ENCODE results near the gene OSGEP. TPM values are rescaled to one million over a fixed set of nuclear protein-coding genes. Genes with fewer than 3 reads are reported as not detected.

The OSGEP gene
- total RNA-seq, 4 donors from 2014 or later = 22.3 to 41.6 (median 26.6) TPM

- Histone ChIP-seq H3K27ac (no peak overlapping the region), H3K4me3 (no peak overlapping the region), H3K36me3 (no peaks in the 10 kb centered on the region), H3K4me1 (peaks cover 0 to 21% (median 0%) of the 10 kb centered on the region in 3 donors), H3K27me3 (no peaks in the 10 kb centered on the region), H3K9me3 (no peaks in the 10 kb centered on the region)
- TF ChIP-seq, protein P1, sequence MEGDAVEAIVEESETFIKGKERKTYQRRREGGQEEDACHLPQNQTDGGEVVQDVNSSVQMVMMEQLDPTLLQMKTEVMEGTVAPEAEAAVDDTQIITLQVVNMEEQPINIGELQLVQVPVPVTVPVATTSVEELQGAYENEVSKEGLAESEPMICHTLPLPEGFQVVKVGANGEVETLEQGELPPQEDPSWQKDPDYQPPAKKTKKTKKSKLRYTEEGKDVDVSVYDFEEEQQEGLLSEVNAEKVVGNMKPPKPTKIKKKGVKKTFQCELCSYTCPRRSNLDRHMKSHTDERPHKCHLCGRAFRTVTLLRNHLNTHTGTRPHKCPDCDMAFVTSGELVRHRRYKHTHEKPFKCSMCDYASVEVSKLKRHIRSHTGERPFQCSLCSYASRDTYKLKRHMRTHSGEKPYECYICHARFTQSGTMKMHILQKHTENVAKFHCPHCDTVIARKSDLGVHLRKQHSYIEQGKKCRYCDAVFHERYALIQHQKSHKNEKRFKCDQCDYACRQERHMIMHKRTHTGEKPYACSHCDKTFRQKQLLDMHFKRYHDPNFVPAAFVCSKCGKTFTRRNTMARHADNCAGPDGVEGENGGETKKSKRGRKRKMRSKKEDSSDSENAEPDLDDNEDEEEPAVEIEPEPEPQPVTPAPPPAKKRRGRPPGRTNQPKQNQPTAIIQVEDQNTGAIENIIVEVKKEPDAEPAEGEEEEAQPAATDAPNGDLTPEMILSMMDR (IDR thresholded peaks at IDR 0.05) = no peak
- no peak for TF ChIP-seq POLR2A (IDR thresholded peaks at IDR 0.05)
- no peak for DNase-seq
- 20% methylated on average over 1 of the region's 5 CpGs; no CpG with 5 or more reads in 1 of the 2 donors for WGBS, 2 donors
- intact Hi-C loops (cut with DNase I) = no loop called here
Observed at GRCh38 chr14:20428802-20429201, 25.8 kb downstream of the OSGEP start.

GRCh38 chr14:20428010-20428365, 26.6 kb downstream of the OSGEP start:
- Histone ChIP-seq H3K4me3 (no peak overlapping the region), H3K9me3 (no peaks in the 10 kb centered on the region), H3K27me3 (no peaks in the 10 kb centered on the region), H3K36me3 (no peaks in the 10 kb centered on the region), H3K27ac (peak overlapping the region in 1 of 4 donors; percentile 17), H3K4me1 (peaks cover 0 to 21% (median 0%) of the 10 kb centered on the region in 3 donors)
- intact Hi-C loops (cut with DNase I) = no loop called here
- no peak for TF ChIP-seq POLR2A (IDR thresholded peaks at IDR 0.05)
- TF ChIP-seq, protein P1 (IDR thresholded peaks at IDR 0.05) = no peak
- WGBS, 2 donors = 67 to 68% methylated on average over 5 of the region's 5 CpGs
- no peak for DNase-seq

GRCh38 chr14:20427231-20428009, 27.2 kb downstream of the OSGEP start:
- intact Hi-C loops (cut with DNase I) = no loop called here

GRCh38 chr14:20424851-20425250, 29.8 kb downstream of the OSGEP start:
- Histone ChIP-seq H3K36me3 (no peaks in the 10 kb centered on the region), H3K4me1 (peaks cover 0 to 14% (median 0%) of the 10 kb centered on the region in 3 donors), H3K9me3 (no peaks in the 10 kb centered on the region), H3K27me3 (no peaks in the 10 kb centered on the region), H3K27ac (no peak overlapping the region), H3K4me3 (no peak overlapping the region)
- intact Hi-C loops (cut with DNase I) = no loop called here
- TF ChIP-seq, protein P1 (IDR thresholded peaks at IDR 0.05) = no peak
- TF ChIP-seq POLR2A (IDR thresholded peaks at IDR 0.05) = no peak
- 19 to 31% methylated on average over 2 of the region's 2 CpGs for WGBS, 2 donors
- no peak for DNase-seq

More at GRCh38 chr14:20427231-20428009, 27.2 kb downstream of the OSGEP start:
- no peaks in the 10 kb centered on the region for H3K27me3 ChIP-seq
- peak overlapping the region in 2 of 4 donors; percentile 29 to 56 for H3K27ac ChIP-seq
- H3K36me3 ChIP-seq = no peaks in the 10 kb centered on the region
- no peak overlapping the region for H3K4me3 ChIP-seq
- 38 to 61% methylated on average over 5 of the region's 5 CpGs for WGBS, 2 donors
- TF ChIP-seq POLR2A (IDR thresholded peaks at IDR 0.05) = no peak
- TF ChIP-seq, protein P1 (IDR thresholded peaks at IDR 0.05) = no peak
- H3K4me1 ChIP-seq = peaks cover 0 to 21% (median 0%) of the 10 kb centered on the region in 3 donors
- DNase-seq = no peak
- no peaks in the 10 kb centered on the region for H3K9me3 ChIP-seq

DNA sequence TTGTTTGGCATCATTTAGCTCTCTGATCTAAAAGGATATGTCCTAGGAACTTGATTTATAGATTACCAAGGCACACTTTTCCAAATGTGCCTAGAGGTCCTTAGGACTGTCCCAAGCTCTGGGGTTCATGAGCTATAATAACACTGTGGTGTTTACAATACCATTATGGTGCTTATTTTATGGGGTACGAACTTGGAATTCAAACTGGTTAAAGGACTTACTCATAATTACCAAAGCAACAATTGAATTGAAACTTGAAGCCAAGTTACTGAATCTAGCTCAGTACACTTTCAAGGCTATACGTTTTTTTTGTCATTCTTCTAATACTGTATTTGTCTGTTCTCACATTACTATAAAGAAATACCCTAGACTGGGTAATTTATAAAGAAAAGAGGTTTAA, 31.7 kb downstream of the OSGEP start:
- no peak for DNase-seq
- Histone ChIP-seq H3K36me3 (no peaks in the 10 kb centered on the region), H3K27me3 (no peaks in the 10 kb centered on the region), H3K9me3 (no peaks in the 10 kb centered on the region), H3K4me1 (peaks cover 0 to 6% (median 0%) of the 10 kb centered on the region in 3 donors), H3K27ac (no peak overlapping the region), H3K4me3 (no peak overlapping the region)
- intact Hi-C loops (cut with DNase I) = no loop called here
- TF ChIP-seq POLR2A (IDR thresholded peaks at IDR 0.05) = no peak
- TF ChIP-seq, protein P1 (IDR thresholded peaks at IDR 0.05) = no peak
- WGBS, 2 donors = 50 to 57% methylated on average over 1 to 2 of the region's 2 CpGs

All from esophagus squamous epithelium (tissue), 5 donors.